ENCODE measurements around the gene AUH.

AUH gene

DNA sequence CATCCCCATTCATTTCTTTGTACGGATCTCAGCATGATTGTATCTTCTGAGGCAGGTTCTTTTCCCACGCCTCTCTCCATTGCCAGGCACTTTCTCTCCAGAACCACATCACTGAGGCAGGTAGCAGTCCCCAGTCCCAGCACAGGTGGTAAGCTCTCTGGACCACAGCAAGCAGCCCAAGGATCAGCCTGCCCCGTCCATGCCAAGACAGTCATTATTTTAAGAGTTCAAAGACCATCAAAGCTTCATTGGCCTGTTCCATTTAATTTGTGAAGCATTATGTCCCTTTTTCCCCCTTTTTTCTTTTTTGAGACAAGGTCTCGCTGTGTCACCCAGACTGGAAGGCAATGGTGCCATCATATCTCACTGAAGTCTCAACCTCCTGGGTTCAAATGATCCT, 171.7 kb downstream of the AUH start:
- ChIA-PET CTCF (interaction anchor here (0.7 kb wide), 1 partner anchor 275 kb away, joined by 3 read pairs; no protein-coding TSS in a partner anchor), POLR2A (no interaction called here)
- TF ChIP-seq, protein P1, sequence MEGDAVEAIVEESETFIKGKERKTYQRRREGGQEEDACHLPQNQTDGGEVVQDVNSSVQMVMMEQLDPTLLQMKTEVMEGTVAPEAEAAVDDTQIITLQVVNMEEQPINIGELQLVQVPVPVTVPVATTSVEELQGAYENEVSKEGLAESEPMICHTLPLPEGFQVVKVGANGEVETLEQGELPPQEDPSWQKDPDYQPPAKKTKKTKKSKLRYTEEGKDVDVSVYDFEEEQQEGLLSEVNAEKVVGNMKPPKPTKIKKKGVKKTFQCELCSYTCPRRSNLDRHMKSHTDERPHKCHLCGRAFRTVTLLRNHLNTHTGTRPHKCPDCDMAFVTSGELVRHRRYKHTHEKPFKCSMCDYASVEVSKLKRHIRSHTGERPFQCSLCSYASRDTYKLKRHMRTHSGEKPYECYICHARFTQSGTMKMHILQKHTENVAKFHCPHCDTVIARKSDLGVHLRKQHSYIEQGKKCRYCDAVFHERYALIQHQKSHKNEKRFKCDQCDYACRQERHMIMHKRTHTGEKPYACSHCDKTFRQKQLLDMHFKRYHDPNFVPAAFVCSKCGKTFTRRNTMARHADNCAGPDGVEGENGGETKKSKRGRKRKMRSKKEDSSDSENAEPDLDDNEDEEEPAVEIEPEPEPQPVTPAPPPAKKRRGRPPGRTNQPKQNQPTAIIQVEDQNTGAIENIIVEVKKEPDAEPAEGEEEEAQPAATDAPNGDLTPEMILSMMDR (IDR thresholded peaks at IDR 0.05; ENCODE audit: insufficient read depth, low read length, missing control alignments) = no peak
- H3K4me3 ChIP-seq (ENCODE audit: low read depth, low read length) = no peak overlapping the region
- no peak for DNase-seq (ENCODE audit: low read depth, low spot score)

DNA sequence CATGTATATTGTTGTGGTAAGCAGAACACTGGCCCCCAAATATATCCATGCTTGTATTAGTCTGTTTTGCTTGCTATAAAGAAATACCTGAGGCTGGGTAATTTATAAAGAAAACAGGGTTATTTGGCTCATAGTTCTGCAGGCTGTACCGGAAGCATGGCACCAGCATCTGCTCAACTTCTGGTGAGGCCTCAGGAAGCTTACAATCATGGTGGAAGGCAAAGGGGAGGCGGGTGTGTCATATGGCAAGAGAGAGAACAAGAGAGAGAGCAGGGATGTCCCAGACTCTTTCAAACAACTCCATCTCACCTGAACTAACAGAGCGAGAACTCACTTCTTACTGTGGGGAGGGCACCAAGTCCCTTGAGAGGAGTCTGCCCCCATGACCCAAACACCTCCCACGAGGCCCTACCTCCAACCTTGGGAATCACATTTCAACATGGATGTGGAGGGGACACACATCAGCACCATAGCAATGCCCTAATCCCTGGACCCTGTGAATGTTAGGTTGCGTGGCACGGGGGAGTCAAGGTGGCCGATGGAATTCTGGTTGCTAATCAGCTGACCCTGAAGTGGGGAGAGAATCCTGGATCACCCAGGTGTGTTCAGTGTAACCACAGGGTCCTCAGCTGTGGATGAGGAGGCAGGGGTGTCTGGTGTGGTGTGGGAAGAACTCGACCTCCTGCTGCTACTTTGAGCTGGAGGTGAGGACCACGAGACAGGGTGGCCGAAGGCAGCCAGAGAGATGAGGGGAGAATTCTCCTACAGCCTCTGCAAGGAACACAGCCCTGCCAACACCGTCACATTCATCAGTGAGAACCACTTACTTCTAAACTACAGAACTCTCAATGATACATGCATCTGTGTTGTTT, 172.8 kb downstream of the AUH start:
- TF ChIP-seq, protein P1 (IDR thresholded peaks at IDR 0.05; ENCODE audit: insufficient read depth, low read length, missing control alignments) = no peak
- ChIA-PET POLR2A (no interaction called here), CTCF (no interaction called here)
- no peak for DNase-seq (ENCODE audit: low read depth, low spot score)
- H3K4me3 ChIP-seq (ENCODE audit: low read depth, low read length) = no peak overlapping the region

DNA sequence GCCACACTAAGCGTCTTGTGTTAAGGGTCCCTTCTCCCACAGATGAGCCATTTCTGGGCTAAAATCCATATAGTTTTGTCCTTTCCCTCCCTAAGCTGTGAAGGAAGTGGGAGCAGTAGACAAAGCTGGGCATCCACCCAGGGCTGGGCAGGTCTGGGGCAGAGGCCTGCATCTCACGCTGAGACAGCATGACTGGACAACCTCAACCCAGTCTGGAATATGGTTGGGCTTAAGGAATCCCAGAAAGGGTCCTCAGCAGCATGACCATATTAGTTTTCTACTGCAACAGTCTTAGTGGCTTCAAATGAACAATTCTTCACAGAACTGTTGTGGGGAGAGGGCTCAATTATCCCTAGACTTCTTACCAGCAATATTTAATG, 173.8 kb downstream of the AUH start:
- no peak for DNase-seq (ENCODE audit: low read depth, low spot score)
- ChIA-PET CTCF (interaction anchor here (0.6 kb wide), 1 partner anchor 273 kb away, joined by 3 read pairs; no protein-coding TSS in a partner anchor), POLR2A (no interaction called here)
- TF ChIP-seq, protein P1 (IDR thresholded peaks at IDR 0.05; ENCODE audit: insufficient read depth, low read length, missing control alignments) = no peak
- no peak overlapping the region for H3K4me3 ChIP-seq (ENCODE audit: low read depth, low read length)

DNA sequence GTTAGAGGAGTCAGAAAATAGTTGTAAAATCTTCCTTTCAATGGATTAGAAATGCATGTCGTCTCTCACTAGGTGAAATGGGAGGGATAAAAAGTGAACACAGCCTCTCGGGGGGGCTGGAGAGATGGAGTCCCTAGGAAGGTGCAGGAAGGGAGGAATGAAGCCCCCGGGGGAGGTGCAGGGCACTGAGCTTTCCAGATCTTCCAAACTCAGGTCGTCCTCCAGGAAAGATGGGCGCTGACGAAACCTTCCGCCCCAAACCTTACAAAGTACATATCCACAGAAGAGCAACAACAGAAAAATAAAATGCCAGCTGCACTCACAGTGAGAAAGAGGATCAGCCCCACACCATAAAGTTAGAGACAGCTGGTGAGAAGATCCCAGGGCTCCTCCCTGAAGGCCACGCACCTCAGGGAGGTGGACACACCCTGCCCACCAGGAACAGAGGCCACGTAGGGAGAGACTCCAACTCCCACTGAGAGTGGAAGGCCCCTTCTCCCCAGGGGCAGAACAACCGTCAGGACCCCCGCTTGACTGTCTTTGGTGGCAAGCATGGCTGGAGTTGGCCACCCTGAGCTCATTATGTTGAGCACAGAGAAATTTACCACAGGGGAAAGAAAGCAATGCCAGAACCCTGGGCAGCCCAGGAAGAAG, 174.3 kb downstream of the AUH start:
- H3K4me3 ChIP-seq (ENCODE audit: low read depth, low read length) = no peak overlapping the region
- TF ChIP-seq, protein P1 (IDR thresholded peaks at IDR 0.05; ENCODE audit: insufficient read depth, low read length, missing control alignments) = no peak
- DNase-seq (ENCODE audit: low read depth, low spot score) = no peak
- ChIA-PET CTCF (interaction anchor here (0.6 kb wide), 1 partner anchor 273 kb away, joined by 3 read pairs; no protein-coding TSS in a partner anchor), POLR2A (no interaction called here)

DNA sequence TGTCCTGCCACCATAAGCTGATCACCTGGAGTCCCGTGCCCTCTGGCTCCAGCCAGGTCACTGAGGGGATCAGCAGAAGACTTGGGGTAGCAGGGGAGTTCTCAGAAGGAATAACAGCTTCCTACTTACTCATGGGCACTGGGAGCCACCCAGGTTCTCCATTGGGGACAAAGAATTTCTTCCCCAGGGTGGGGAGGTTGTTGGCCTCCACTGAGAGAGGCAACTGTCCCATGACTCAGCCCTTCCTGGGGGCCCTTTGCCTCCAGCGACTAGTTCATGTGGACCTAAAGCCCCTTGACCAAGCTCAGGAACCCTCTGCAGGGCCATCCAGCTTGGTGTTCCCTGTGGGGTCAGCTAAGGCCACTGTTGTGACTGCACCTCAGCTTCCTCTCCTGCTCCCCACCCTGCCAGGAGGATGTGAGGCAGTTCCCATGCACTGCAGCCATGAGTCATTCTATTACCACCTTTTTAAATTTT, 175.0 kb downstream of the AUH start:
- no peak overlapping the region for H3K4me3 ChIP-seq (ENCODE audit: low read depth, low read length)
- no peak for DNase-seq (ENCODE audit: low read depth, low spot score)
- CTCF ChIA-PET = no interaction called here
- TF ChIP-seq, protein P1 (IDR thresholded peaks at IDR 0.05; ENCODE audit: insufficient read depth, low read length, missing control alignments) = no peak
- POLR2A ChIA-PET = no interaction called here

Measured in AG04449 (cell line).